Muscle of leg (tissue), 11 donors: ENCODE data around the gene CPSF4. TPM values are rescaled to one million over a fixed set of nuclear protein-coding genes. Genes with fewer than 3 reads are reported as not detected.
"Not testable (repeated sequence)": the region's sequence is repeated elsewhere in the genome, so short reads cannot be mapped to it uniquely, and the experiment has no call there.

Experiments
- DNase-seq: peaks from one replicate; pipeline ENCODE4 v3.0.0; 2013
- H3K27ac ChIP-seq: one replicate; pipeline ENCODE4 v1.5.1; 2013; ENCODE audit warnings: mild to moderate bottlenecking, low read length, control low read depth
- H3K27me3 ChIP-seq: one replicate; pipeline ENCODE4 v1.6.1; 2013; ENCODE audit warnings: low read length; ENCODE audit not compliant: control insufficient read depth, insufficient read depth
- H3K36me3 ChIP-seq: one replicate; pipeline ENCODE4 v1.6.1; 2013; ENCODE audit warnings: low read length; ENCODE audit not compliant: control insufficient read depth, insufficient read depth
- H3K4me1 ChIP-seq: one replicate; pipeline ENCODE4 v1.6.1; 2013; ENCODE audit warnings: low read length; ENCODE audit not compliant: control insufficient read depth, insufficient read depth
- H3K4me3 ChIP-seq: one replicate; pipeline ENCODE4 v1.5.1; 2013; ENCODE audit warnings: low read length, control low read depth
- H3K9me3 ChIP-seq: replicated peaks from 2 replicates; pipeline ENCODE4 v1.6.1; 2013; ENCODE audit warnings: low read depth, low read length; ENCODE audit not compliant: control insufficient read depth
- WGBS: methylation state at CpG from one replicate; pipeline ENCODE4 v1.1.5; 2013; ENCODE audit warnings: missing lambda C conversion rate; ENCODE audit not compliant: insufficient coverage; 5-methylcytosine and 5-hydroxymethylcytosine counted together
- polyA plus RNA-seq, 8 donors: library from polyadenylated mRNA; unstranded; fragments of 120-200 nt; gene quantifications; one replicate each; pipeline versions ENCODE4 v1.2.1 to v1.2.3, GENCODE V29; 2013; ENCODE audit warnings: inconsistent platforms in 1 of 8, low replicate concordance in 1 of 8; ENCODE audit not compliant: insufficient read length in 8 of 8, insufficient read depth in 1 of 8
- total RNA-seq: library from RNA; stranded (reverse); fragments of 120-200 nt; gene quantifications from one replicate; pipeline ENCODE4 v1.2.4, GENCODE V29; 2013

The CPSF4 gene
- total and polyA plus RNA-seq, 9 donors, result 29.2 to 48.3 (median 35.5) TPM

DNA sequence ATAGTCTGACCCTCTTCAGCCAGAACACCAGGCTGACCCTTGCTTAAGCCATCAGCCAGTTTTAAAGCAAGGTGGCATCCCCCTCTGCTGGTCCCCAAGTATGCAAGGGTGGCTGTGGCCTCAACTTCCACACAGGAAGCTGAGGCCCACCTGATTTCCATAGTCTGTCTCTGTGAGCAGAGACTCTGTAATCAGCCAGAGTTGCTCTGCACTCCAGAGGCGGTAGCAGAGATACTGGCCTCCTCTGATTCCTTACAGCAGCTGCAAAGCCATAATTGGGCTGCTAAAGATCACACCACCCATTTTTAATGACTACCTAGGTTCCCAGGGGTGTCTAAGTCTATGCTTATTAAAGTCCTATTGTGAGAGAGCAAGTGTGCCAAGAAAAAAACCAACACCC is 32.2 kb upstream of the CPSF4 start:
- Histone ChIP-seq H3K4me1 (peaks cover 23% of the 10 kb centered on the region), H3K27ac (no peak overlapping the region)
- WGBS, result no CpG with 5 or more reads among the region's 1 CpG

DNA sequence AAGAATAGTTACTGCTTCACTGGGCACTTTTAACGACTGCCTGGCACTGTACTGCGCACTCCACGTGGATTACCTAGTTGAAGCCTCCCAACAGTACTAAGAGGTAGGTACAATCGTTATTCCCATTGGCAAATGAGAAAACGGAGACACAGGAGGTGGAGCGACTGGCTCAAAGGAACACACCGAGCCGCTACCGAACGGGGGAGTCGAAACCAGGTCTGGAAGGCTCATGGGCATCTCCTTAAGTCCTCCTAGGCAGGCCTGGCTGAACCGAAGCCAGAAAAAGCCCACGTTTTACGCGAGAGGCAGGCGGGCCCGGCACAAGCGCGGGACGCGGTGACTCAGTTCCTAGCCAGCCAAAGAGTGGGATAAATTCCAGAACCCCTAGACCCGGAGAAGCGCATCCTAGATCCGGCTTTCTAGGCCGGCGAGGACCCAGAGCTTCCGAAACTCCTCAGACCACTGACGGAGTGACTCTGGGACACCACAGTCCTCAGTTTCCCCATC is 30.8 kb upstream of the CPSF4 start:
- H3K9me3 ChIP-seq, result no peaks in the 10 kb centered on the region
- no peaks in the 10 kb centered on the region for H3K27me3 ChIP-seq
- peak overlapping the region; percentile 86 for H3K4me3 ChIP-seq
- peaks cover 23% of the 10 kb centered on the region for H3K4me1 ChIP-seq
- H3K27ac ChIP-seq, result peak overlapping the region; percentile 97
- WGBS, result 0% methylated on average over 28 of the region's 28 CpGs
- peaks cover 36% of the 10 kb centered on the region for H3K36me3 ChIP-seq
- peak; percentile 72 for DNase-seq

More for the DNA sequence above, 32.2 kb upstream of the CPSF4 start:
- H3K36me3 ChIP-seq, result peaks cover 38% of the 10 kb centered on the region
- no peaks in the 10 kb centered on the region for H3K27me3 ChIP-seq
- H3K4me3 ChIP-seq, result no peak overlapping the region
- DNase-seq, result no peak
- H3K9me3 ChIP-seq, result no peaks in the 10 kb centered on the region

DNA sequence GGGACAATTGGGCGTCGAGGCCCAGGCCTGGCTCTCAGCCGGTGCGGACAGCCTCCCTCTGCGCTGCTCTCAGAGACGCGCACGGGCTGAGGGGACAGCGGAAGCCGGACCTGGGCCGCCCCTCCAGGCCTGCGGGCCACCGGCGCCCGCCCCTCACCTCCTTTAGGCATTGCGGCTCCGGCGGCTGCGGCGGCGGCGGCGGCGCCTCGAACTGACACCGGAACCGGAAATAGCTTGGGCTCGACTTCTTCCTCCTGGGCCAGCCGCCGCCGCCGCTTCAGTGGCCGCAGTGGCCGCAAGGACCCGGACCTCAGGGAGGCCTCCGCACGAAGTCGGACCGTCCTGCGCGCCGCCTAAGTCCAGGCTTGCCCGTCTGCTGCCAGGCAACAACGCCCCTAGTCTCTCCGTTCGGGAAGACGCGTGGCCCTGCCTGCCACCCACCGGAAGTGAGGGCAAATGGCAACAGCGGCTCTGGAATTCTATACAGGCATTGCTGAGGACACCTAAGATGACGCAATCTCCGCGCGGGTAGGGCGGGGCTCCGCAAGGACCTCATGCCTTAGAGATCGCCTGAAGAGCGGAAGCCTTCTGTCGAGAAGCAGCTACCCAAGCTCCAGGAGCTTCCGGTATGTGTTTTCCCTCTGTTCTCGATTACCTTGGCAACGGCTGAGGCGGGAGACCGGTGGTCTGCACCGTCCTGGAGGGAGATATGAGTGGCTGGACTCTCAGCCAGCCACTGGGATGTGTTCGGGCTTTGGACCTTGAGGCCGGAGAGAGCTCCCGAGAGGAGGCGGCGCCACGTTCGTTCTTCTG is 30.2 kb upstream of the CPSF4 start, which contains the start of the genes BUD31 and PDAP1:
TSS of gene BUD31 (plus strand) at position 591 of the 813 bp plus-strand sequence. CDS start 2,124 bp downstream, outside the sequence.
TSS of gene PDAP1 (minus strand) at position 219 of the 813 bp plus-strand sequence. CDS start at position 170, 49 bp downstream.
- H3K4me1 ChIP-seq, result peaks cover 23% of the 10 kb centered on the region

DNA sequence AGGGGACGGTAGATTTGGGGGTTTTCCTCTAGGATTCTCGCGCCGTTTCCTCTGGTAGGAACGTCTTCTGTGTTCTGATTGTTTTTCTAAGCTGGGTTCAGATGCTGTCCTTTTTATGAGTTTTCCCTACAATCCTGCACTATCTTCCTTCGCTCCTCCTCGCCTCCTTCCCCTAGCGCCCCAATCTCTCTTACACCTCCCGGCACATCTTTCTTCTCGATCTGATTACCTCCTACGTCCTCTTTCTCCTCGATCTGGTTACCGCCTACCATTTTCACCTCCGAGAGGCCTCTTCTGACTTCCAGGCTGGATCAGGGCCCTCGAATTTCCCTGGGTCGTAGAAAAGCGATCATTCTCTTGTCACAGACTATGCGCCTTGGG is 29.6 kb upstream of the CPSF4 start:
- no peaks in the 10 kb centered on the region for H3K9me3 ChIP-seq
- no peak for DNase-seq
- H3K36me3 ChIP-seq, result peaks cover 32% of the 10 kb centered on the region
- 0% methylated on average over 14 of the region's 18 CpGs for WGBS
- peaks cover 23% of the 10 kb centered on the region for H3K4me1 ChIP-seq
- H3K27ac ChIP-seq, result peak overlapping the region; percentile 97
- peak overlapping the region; percentile 86 for H3K4me3 ChIP-seq
- H3K27me3 ChIP-seq, result no peaks in the 10 kb centered on the region

More for the DNA sequence above, 30.2 kb upstream of the CPSF4 start, which contains the start of the genes BUD31 and PDAP1:
- peak within 1 kb of the TSS; percentile 97 for H3K27ac ChIP-seq
- WGBS, result 0% methylated on average over 72 of the region's 72 CpGs
- H3K4me3 ChIP-seq, result peak within 1 kb of the TSS; percentile 86
- no peaks in the 10 kb centered on the region for H3K27me3 ChIP-seq
- peaks cover 36% of the 10 kb centered on the region for H3K36me3 ChIP-seq
- peak; percentile 98 for DNase-seq
- no peaks in the 10 kb centered on the region for H3K9me3 ChIP-seq

DNA sequence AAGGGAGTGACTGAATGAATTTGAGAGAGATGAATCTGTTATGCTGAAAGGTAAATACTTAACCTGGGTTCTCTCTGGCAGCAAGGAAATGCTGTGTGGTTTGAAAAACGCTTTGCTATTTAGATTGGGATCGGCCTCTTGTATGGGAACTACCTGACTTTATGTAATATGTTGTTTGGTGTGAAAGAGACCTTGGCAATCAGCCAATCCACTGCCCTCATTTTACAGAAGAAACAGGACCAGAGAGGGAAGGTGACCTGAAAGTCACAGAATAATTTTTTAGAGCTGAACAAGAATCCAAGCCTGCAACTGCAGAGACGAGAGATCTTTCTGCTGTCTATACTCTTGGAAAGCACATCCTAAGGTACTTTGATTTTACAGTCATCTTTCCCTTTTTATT is 28.9 kb upstream of the CPSF4 start:
- peak overlapping the region; percentile 97 for H3K27ac ChIP-seq
- no peaks in the 10 kb centered on the region for H3K27me3 ChIP-seq
- WGBS, result no CpG with 5 or more reads among the region's 3 CpGs
- H3K9me3 ChIP-seq, result no peaks in the 10 kb centered on the region
- no peak for DNase-seq
- H3K4me3 ChIP-seq, result peak overlapping the region; percentile 86
- peaks cover 32% of the 10 kb centered on the region for H3K36me3 ChIP-seq
- peaks cover 21% of the 10 kb centered on the region for H3K4me1 ChIP-seq

DNA sequence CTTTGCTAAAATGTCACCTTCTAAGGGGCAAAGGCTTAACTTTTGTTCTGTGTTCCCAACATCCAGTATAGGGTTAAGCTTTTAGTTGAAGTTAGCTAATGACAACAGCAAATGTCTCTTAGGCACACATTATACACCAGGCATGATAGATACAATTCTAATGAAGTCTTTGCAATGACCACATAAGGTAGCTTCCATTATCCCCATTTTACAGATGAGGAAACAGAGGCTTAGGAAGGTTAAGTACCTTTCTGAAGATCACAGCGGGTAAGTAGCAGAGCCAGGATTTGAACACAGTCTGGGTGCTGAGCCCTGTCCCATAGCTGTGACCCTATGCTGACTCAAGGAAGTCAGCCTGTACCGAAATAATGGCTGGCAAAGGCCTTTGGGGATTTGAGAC is 28.1 kb upstream of the CPSF4 start:
- H3K4me1 ChIP-seq, result peaks cover 21% of the 10 kb centered on the region
- H3K27me3 ChIP-seq, result no peaks in the 10 kb centered on the region
- no peak overlapping the region for H3K27ac ChIP-seq
- no peak for DNase-seq
- H3K9me3 ChIP-seq, result no peaks in the 10 kb centered on the region
- peaks cover 34% of the 10 kb centered on the region for H3K36me3 ChIP-seq
- WGBS, result 100% methylated on average over 1 of the region's 2 CpGs
- H3K4me3 ChIP-seq, result no peak overlapping the region

DNA sequence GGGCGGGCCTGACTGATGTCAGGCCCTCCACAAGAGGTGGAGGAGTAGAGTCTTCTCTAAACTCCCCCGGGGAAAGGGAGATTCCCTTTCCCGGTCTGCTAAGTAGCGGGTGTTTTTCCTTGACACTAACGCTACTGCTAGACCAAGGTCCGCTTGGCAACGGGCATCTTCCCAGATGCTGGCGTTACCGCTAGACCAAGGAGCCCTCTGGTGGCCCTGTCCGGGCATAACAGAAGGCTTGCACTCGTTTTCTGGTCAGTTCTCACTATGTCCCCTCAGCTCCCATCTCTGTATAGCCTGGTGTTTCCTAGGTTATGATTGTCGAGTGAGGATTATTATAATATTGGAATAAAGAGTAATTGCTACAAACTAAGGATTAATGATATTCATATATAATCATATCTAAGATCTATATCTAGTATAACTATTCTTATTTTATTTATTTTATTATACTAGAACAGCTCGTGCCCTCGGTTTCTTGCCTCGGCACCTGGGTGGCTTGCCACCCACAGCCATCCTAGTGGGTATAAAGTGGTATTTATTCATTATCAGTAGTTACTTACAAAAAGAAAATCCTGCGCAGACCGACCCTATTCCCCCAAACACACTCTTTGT is 23.1 kb upstream of the CPSF4 start:
- H3K4me1 ChIP-seq, H3K9me3 ChIP-seq, H3K27ac ChIP-seq, H3K27me3 ChIP-seq, H3K4me3 ChIP-seq: not testable (repeated sequence)
- WGBS, result 38% methylated on average over 6 of the region's 17 CpGs
- peaks cover 81% of the 10 kb centered on the region for H3K36me3 ChIP-seq
- DNase-seq, result peak; percentile 47

DNA sequence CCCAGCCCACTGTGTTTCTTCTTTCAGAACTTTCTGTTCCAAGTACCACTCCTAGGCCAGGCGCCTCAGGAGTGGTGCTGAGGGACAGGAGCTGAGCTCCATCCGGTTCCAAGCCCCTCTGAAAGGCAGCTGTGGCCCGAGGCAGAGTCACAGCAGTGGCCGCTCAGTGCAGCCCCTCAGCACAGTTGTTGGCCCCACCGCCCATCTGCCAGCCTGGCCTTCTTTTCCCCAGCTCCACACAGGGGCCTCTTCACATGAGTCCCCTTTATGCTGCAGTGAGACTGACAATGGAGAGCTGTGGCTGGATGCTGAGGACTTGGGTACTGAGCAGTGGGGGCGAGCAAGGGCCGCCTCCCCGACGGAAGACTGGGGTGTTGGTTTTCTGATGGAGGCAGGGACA is 20.5 kb upstream of the CPSF4 start:
- 91% methylated on average over 7 of the region's 9 CpGs for WGBS
- Histone ChIP-seq H3K4me3 (no peak overlapping the region), H3K4me1 (no peaks in the 10 kb centered on the region), H3K27me3 (no peaks in the 10 kb centered on the region), H3K27ac (no peak overlapping the region), H3K9me3 (no peaks in the 10 kb centered on the region), H3K36me3 (peaks cover 74% of the 10 kb centered on the region)
- DNase-seq, result no peak

DNA sequence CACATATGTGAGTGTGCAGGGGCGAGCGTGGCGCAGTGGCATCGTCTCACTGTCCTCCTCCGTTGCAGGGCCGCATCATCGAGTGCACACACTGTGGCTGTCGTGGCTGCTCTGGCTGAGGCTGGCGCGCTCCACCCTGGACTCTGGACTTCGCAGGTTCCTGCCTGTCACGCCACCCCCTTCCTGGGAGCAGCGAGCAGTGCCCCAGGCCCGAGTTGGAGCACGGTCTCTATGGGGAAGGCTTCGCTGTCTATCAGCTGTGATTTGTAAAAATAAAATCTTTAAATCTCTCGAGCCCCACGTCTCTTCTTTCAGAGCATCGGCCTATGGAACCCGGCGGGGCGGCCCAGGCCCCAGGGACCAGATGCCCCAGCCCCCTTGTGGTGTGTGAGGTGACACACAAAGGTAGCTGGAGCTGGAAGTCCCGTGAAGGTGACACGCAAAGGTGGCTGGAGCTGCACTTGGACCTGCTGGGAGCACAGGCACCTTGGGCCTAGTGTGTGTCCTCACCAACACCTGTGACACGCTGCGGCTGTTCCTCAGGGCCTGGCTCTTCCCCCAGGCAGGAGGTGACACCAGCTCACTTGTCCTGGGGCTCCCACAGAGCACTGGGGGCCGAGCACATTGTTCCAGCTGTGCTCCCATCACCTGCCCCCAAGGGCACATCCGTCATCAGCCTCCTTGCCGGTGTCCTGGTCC is 19.3 kb upstream of the CPSF4 start:
- no peak overlapping the region for H3K27ac ChIP-seq
- WGBS, result 87% methylated on average over 25 of the region's 29 CpGs
- H3K4me3 ChIP-seq, result no peak overlapping the region
- H3K27me3 ChIP-seq, result no peaks in the 10 kb centered on the region
- no peak for DNase-seq
- H3K4me1 ChIP-seq, result no peaks in the 10 kb centered on the region
- no peaks in the 10 kb centered on the region for H3K9me3 ChIP-seq
- peaks cover 78% of the 10 kb centered on the region for H3K36me3 ChIP-seq

DNA sequence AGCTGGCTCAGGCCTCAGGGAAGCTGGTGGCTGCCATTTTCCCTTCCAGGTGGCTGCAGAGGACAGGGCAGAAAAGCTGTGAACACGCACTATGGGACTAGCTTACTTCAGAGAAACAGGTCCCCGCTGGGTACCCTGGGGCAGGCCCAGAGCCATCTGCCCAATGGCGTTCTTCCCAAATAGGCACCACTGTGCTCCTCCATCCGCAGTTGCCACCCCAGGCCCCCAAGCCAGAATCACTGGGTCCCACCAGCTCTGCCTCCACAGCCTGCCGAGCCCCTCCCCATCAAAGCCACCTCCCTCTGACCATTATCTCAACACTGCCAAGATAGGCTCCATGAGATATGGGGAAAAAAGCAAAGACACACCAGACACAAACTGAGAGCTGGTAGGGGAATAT is 18.5 kb upstream of the CPSF4 start:
- Histone ChIP-seq H3K4me3 (no peak overlapping the region), H3K4me1 (no peaks in the 10 kb centered on the region), H3K27me3 (no peaks in the 10 kb centered on the region), H3K27ac (no peak overlapping the region), H3K36me3 (peaks cover 78% of the 10 kb centered on the region), H3K9me3 (no peaks in the 10 kb centered on the region)
- 95% methylated on average over 4 of the region's 5 CpGs for WGBS
- no peak for DNase-seq
